ENCODE measurements around the gene TMEM60.
"Not testable (repeated sequence)": the region's sequence is repeated elsewhere in the genome, so short reads cannot be mapped to it uniquely, and the experiment has no call there.

The TMEM60 gene

GRCh38 chr7:77798394-77799077 is at the start of gene TMEM60, which contains the start of gene PHTF2:
Gene TMEM60 (minus strand): TSS chr7:77798434. CDS start chr7:77794373, 4,061 bp downstream.
Gene PHTF2 (plus strand): TSS chr7:77798773.
- DNase-seq (ENCODE audit: low read depth), result peak; percentile 100

GRCh38 chr7:77846317-77847092 is 48.3 kb upstream of the TMEM60 start:
- DNase-seq (ENCODE audit: low read depth), result no peak

DNA sequence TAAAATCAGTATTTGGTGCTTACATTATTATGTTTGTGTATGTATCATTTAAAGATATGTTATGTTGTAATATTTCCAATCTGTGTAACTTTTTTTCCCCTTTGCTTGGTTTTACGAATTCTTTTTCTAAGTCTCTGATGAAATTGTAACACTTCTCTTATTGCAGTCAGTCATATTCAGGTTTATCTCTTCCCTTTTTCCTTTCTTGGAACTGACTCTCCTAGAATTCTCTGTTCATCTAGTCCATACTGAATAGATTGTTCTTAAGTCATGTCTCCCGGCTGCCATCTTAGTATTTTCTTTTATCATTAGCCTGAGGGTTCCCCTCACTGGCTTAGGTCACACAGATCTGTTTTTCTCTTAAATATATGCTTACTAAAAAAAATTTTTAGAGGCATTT is 45.0 kb upstream of the TMEM60 start:
- DNase-seq (ENCODE audit: low read depth), result no peak

DNA sequence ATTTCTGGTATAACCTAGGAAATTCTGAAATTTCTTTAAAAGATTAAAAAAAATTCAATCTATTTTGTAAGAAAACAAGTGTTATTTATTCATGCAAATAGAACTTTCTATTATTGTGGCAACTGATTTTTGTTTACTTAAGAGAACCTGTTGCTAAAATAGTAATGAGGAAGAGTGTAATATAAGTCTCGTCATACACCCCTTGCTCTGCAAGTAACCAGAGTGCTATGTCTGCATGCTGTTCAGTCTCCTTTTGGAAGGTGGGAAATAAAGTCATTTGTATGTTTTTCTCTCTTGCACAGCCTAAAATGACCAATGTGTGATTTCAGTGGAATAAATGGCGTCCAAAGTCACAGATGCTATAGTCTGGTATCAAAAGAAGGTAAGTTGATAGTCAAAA is 41.7 kb upstream of the TMEM60 start:
- no peak for DNase-seq (ENCODE audit: low read depth)

DNA sequence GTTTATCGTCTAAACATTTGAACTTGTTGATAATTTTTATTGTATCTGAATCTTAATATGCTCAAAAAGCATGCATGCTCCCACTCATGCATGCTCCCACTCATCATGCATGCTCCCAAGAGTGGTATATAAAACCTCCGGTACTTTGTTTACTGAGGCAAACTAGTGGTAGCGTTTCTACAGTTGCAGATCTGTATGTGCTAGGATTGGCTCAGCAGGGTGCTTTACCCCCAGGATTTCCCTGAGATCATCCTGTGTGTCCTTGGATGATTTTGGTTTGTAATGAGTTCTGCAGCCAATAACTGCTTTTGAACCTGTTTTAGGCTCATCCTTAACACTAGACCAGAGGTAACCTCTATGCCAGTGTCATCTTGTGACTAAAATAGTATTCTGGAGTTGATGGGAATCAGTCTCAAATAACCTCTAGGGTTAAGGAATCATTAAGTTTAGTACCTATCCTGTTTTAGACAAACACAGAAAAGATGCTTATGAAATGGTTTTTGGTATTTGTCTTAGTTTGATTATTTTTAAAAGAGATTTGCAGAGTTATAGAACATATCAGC is 40.8 kb upstream of the TMEM60 start:
- DNase-seq (ENCODE audit: low read depth), result no peak

GRCh38 chr7:77837966-77838365 is 39.7 kb upstream of the TMEM60 start:
- DNase-seq (ENCODE audit: low read depth), result no peak

DNA sequence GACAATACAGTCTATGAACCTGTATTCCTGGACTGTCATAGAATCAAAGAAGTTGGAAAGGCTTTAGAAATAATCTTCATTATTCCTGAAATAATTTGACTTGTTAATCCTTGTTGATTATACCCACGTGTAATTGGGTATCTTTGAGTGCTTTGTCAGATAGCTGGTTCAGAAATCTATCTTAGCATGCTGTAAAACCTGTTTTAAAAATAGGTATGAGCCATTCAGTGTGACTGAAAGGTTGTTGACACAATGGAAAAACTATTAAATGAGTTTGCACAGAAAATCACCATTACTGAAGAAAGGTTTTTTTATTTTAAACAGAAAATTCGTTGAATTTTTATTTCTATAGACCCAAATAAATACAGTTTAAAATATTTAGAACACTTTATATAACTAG is 39.0 kb upstream of the TMEM60 start:
- DNase-seq (ENCODE audit: low read depth), result no peak

GRCh38 chr7:77836425-77836824 is 38.2 kb upstream of the TMEM60 start:
- DNase-seq (ENCODE audit: low read depth), result not testable (repeated sequence)

- DNase-seq (ENCODE audit: low read depth), result no peak
Observed at GRCh38 chr7:77833136-77833535, 34.9 kb upstream of the TMEM60 start.

DNA sequence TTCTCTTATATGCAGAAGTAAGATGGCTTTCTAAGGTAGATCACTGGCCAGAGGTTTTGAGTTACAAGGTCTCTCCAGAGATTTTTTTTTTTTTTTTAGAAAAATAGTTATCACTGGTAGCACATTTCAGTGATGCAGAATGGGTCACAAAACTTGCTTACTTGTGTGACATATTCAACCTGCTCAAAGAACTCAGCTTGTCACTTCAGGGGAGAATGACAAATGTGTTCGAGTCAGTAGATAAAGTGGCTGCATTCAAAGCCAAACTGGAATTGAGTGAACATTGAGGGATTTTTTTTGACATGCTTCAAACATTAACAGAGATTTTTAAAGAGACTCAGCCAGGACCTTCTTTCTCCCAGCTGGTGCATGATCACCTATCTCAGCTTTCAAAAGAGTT is 33.7 kb upstream of the TMEM60 start:
- no peak for DNase-seq (ENCODE audit: low read depth)

DNA sequence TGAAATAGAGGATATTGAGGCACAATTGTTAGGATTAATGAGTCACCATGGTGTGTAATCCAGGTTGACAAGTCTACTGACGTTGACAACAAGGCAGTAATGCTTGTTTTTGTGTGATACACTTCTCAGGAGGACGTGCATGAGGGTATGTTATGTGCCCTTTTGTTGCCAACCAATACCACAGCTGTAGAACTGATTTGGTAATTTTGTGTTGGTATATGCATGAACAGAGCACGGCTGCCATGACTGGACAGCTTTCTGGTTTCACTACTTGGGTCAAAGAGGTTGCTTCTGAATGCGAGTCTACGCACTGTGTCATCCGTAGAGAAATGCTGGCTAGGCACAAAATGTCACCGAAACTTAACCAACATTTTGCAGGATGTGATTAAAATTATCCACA is 33.2 kb upstream of the TMEM60 start:
- no peak for DNase-seq (ENCODE audit: low read depth)

GRCh38 chr7:77830649-77831355 is 32.6 kb upstream of the TMEM60 start:
- DNase-seq (ENCODE audit: low read depth), result no peak

DNA sequence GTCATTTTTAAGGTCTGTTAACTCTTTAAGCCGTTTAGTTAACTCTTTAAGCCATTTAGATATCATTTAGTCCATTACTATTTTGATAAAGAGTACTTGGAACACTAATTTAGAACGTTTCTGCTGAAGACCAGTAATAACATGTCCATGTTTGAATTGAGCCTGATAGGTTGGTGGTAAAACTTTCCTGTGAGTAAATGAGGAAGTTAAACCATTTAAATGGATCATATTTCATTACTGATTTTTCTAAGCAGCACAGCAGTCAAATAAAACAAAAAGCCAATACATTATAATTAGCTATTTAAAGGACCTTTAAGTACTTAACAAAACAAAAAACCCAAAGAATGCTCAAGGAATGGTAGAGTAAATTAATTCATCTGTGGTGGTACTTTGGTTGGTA is 29.8 kb upstream of the TMEM60 start:
- no peak for DNase-seq (ENCODE audit: low read depth)

DNA sequence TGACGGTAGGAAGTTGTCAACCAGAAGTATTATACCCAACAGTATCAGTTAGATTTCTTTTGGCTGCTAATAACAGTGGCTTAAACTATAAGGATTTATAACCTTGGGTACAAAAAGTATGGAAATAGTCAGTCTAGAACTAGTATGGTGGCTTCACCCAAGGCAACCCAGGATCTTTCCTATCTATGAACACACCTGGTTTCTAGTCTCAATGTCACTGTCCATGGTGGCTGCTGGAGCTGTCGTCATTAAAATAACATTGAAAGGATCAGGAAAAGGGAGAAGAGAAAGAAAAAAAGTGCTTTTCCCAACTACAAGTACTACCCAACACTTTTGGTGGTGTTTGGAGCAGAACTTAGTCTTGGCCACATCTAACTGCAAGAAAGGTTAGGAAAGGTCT is 28.1 kb upstream of the TMEM60 start:
- DNase-seq (ENCODE audit: low read depth), result no peak

- no peak for DNase-seq (ENCODE audit: low read depth)
Observed at GRCh38 chr7:77825131-77825530, 26.9 kb upstream of the TMEM60 start.

DNA sequence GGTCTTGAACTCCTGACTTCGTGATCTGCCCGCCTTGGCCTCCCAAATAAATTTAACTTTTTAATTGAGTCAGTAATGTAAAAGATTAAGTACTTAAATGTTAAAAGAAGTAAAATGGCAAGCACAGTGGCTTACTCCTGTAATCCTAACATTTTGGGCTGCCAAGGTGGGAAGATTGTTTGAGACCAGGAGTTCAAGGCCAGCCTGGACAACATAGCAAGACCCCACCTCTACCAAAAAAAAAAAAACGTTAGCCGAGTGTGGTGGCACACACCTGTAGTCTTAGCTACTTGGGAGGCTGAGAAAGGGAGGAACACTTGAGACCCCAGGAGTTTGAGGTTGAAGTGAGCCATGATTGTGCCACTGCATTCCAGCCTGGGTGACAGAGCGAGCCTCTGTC is 26.4 kb upstream of the TMEM60 start:
- DNase-seq (ENCODE audit: low read depth), result no peak

- no peak for DNase-seq (ENCODE audit: low read depth)
Observed at GRCh38 chr7:77823787-77824186, 25.6 kb upstream of the TMEM60 start.

DNA sequence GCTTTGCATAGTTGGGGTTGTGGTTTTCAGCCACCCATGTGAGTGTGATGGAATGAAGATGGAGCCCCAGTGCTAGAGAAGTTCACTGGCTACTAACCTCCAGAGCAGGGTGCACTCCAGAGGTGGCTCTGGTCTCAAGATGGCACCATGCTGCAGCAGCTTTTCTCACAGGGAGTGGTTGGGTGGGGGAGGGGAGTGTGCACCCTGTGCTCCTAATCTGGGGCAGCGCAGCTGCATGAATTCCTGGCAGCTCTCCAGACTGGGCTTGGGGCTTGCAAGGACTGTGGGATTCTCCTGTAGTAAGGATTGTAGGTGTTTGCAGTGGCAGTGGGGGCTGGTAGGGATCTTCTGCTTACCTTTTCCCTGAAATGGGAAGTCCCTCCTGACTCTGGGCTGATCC is 24.0 kb upstream of the TMEM60 start:
- no peak for DNase-seq (ENCODE audit: low read depth)

DNA sequence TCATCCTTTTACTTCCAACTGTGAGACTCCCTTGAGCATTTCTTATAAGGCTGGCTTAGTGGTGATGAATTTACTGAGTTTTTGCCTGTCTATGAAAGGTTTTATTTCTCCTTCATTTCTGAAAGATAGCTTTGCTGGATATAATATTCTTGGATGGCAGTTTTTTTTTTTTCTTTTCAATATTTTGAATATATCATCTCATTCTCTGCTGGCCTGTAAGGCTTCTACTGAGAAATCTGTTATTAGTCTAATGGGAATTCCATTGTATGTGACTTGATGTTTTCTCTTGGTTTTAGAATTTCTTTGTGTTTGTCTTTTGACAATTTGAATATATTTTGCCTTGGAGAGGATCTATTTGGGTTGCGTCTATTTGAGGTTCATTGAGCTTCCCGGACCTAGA is 22.7 kb upstream of the TMEM60 start:
- no peak for DNase-seq (ENCODE audit: low read depth)

DNA sequence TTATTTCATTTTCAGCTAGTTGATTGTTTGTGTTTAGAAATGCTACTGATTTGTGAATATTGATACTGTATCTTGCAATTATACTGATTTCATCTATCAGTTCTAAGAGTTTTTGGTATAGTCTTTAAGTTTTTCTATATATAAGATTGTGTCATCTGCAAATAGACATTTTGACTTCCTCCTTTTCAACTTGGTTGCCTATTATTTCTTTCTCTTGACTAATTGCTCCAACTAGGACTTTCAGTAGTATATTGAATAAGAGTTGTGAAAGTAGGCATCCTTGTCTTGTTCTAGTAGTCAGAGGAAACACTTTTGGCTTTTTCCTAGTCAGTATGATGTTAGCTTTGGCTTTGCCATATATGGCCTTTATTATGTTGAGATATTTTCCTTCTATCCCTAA is 20.8 kb upstream of the TMEM60 start:
- no peak for DNase-seq (ENCODE audit: low read depth)

GRCh38 chr7:77813180-77813579 is 14.9 kb upstream of the TMEM60 start:
- DNase-seq (ENCODE audit: low read depth), result no peak

DNA sequence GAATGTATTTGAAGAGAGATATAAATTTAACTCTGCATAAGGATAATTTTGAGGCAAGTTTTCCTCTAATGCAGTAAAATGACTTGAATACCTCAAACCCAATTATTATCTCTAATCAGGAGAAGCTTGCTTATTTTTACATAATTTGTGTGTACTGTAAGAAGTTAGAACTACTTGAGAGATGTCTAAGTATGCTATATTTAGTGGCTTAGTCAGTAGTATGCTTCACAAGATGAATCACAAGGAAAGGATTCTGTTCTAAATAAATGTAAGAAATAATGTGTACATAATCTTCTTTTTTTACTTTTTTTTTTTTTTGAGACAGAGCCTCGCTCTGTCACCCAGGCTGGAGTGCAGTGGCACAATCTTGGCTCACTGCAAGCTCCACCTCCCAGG is 14.1 kb upstream of the TMEM60 start:
- peak; percentile 82 for DNase-seq (ENCODE audit: low read depth)

Measured in HS-5 (cell line).